Small intestine (tissue), 7 donors: ENCODE measurements around the gene ZC3H6. TPM values are rescaled to one million over a fixed set of nuclear protein-coding genes. Genes with fewer than 3 reads are reported as not detected.
"Not testable (repeated sequence)": the region's sequence is repeated elsewhere in the genome, so short reads cannot be mapped to it uniquely, and the experiment has no call there.

ENCODE experiments used
- DNase-seq, 2 donors: peaks; one replicate each; pipeline versions ENCODE4 v3.0.0 to v3.0.0-alpha.2; 2013
- FAIRE-seq: peaks from 2 replicates; lab custom pipeline; 2012; peaks lifted over from hg19 to GRCh38; lab: Jason Lieb, UNC
- H3K27ac ChIP-seq, 3 donors: one replicate each; pipeline ENCODE4 v1.5.1; 2013; ENCODE audit warnings: low read length in 2 of 3, mild to moderate bottlenecking in 2 of 3, control low read depth in 1 of 3, inconsistent platforms in 1 of 3, low read depth in 1 of 3, moderate library complexity in 1 of 3
- H3K27me3 ChIP-seq, 3 donors: one replicate each; pipeline ENCODE4 v1.6.1; 2013; ENCODE audit warnings: low read length in 3 of 3, inconsistent platforms in 1 of 3; ENCODE audit not compliant: control insufficient read depth in 3 of 3, insufficient read depth in 3 of 3
- H3K36me3 ChIP-seq, 3 donors: one replicate each; pipeline ENCODE4 v1.6.1; 2013; ENCODE audit warnings: low read length in 3 of 3, inconsistent platforms in 1 of 3, low read depth in 1 of 3, mild to moderate bottlenecking in 1 of 3, moderate library complexity in 1 of 3; ENCODE audit not compliant: control insufficient read depth in 3 of 3, insufficient read depth in 2 of 3
- H3K4me1 ChIP-seq, 3 donors: one replicate each; pipeline ENCODE4 v1.6.1; 2013; ENCODE audit warnings: low read length in 2 of 3, inconsistent platforms in 1 of 3, low read depth in 1 of 3, mild to moderate bottlenecking in 1 of 3, moderate library complexity in 1 of 3; ENCODE audit not compliant: control insufficient read depth in 3 of 3, insufficient read depth in 2 of 3
- H3K4me3 ChIP-seq, 3 donors: one replicate each; pipeline ENCODE4 v1.5.1; 2013; ENCODE audit warnings: low read length in 3 of 3, control low read depth in 1 of 3, inconsistent platforms in 1 of 3, low read depth in 1 of 3, mild to moderate bottlenecking in 1 of 3, moderate library complexity in 1 of 3
- H3K9me3 ChIP-seq, 2 donors: one replicate each; pipeline ENCODE4 v1.6.1; 2013; ENCODE audit warnings: low read depth in 1 of 2, low read length in 1 of 2; ENCODE audit not compliant: control insufficient read depth in 2 of 2, insufficient read depth in 1 of 2
- WGBS, 3 donors: extraction: QIAGEN DNeasy Blood & Tissue Kit; methylation state at CpG; one replicate each; pipeline ENCODE4 v1.1.7; 2013; 5-methylcytosine and 5-hydroxymethylcytosine counted together
- polyA plus RNA-seq, 4 donors: library from polyadenylated mRNA; stranded (reverse) in 3 of 4; unstranded in 1 of 4; fragments of 200-250 nt in 3 of 4; fragments of 120-200 nt in 1 of 4; gene quantifications; one replicate each; pipeline versions ENCODE4 v1.2.1 to v1.2.3, GENCODE V29; 2013
- donor health status: healthy with polysubstance abuse.
- donor health status: control.
- donor health status: control.
- donor health status: Bipolar disorder and iron deficiency.
- donor health status: healthy.

The ZC3H6 gene
- polyA plus RNA-seq, 4 donors = 1.6 to 6.3 (median 2.3) TPM

GRCh38 chr2:112268547-112268946, 6.8 kb upstream of the ZC3H6 start:
- Histone ChIP-seq H3K27me3 (no peaks in the 10 kb centered on the region), H3K4me1 (no peaks in the 10 kb centered on the region), H3K4me3 (no peak overlapping the region), H3K36me3 (no peaks in the 10 kb centered on the region), H3K9me3 (no peaks in the 10 kb centered on the region), H3K27ac (no peak overlapping the region)
- WGBS, 3 donors = 92 to 94% (median 93%) methylated on average over 1 of the region's 1 CpG
- DNase-seq = no peak
- FAIRE-seq = no peak

GRCh38 chr2:112272669-112273068, 2.7 kb upstream of the ZC3H6 start:
- no peaks in the 10 kb centered on the region for H3K9me3 ChIP-seq
- H3K4me3 ChIP-seq = no peak overlapping the region
- FAIRE-seq = no peak
- no peaks in the 10 kb centered on the region for H3K36me3 ChIP-seq
- WGBS, 3 donors = 85 to 90% (median 86%) methylated on average over 5 of the region's 5 CpGs
- H3K27me3 ChIP-seq = no peaks in the 10 kb centered on the region
- H3K27ac ChIP-seq = no peak overlapping the region
- H3K4me1 ChIP-seq = peaks cover 0 to 4% (median 0%) of the 10 kb centered on the region in 3 donors
- DNase-seq = no peak

- no peaks in the 10 kb centered on the region for H3K36me3 ChIP-seq
- WGBS, 3 donors = 87 to 97% (median 92%) methylated on average over 5 of the region's 5 CpGs
- H3K27me3 ChIP-seq = no peaks in the 10 kb centered on the region
- no peak for DNase-seq
- no peak overlapping the region for H3K27ac ChIP-seq
- peaks cover 0 to 4% (median 0%) of the 10 kb centered on the region in 3 donors for H3K4me1 ChIP-seq
- no peaks in the 10 kb centered on the region for H3K9me3 ChIP-seq
- no peak overlapping the region for H3K4me3 ChIP-seq
- FAIRE-seq = no peak
Measured at GRCh38 chr2:112273349-112273748, 2.0 kb upstream of the ZC3H6 start.

DNA sequence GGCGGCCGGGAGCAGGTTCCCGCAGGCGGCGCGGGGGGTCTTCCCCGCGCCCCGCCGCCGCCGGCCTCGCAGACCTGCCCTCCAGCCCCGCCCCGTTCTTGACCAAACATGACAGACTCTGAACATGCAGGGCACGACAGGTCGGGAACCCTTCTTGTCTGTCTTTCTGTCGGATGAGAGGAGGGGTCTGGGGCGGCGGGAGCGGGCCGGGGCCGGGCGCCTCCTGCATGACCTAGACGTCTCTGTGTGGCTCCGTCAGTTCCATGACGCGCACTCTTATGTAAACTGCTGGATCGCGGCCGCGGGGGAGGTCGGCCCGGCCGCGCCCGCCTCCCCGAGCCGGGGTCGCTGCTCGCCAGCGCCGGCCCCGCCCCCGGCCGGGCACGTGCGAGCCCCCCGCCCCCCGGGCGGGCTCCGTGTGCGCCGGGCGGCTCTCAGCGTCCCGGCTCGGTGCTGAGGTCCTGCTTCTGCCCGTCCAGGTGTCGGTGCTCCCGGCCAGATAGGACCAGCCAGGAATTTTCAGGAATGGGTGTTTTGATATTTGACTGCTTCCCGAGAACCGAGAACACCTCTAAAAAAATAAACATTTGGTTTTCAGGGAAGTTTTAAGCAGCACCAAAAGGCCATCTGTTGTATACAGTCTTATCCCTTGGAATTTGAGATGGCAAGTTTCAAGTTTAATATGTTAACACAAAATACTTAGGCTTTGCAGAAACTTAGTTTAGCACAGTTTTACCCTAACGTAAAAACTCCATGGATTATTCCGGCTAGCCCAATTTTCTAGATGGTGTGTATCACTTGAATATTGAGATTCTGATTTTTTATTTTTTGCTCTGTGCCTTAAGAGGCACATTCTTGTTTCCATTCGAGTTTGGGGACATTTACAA, 733 bp downstream of the ZC3H6 start:
- H3K4me1 ChIP-seq = peaks cover 0 to 4% (median 0%) of the 10 kb centered on the region in 3 donors
- DNase-seq (peak; percentile 77 to 92), FAIRE-seq (no peak)

DNA sequence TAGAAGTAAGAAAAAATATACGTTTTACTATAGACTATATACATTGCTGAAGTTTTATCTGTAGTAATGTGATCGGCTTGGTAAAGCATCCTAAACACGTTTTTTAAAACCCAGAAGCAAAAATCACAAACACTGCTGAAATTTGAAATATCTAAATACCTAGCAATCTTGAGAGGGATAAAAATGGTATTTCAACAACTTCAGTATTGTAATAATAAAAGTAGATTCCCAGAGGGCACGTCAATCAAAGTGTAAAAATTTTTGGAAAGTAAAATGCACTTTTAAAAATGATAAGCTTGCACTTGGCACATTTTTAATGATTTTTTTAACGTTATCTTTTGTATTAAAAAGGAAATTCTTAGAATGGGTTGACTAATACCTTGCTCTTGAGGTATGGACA, 1.6 kb downstream of the ZC3H6 start:
- Histone ChIP-seq H3K27me3 (no peaks in the 10 kb centered on the region), H3K27ac (no peak overlapping the region), H3K4me3 (no peak overlapping the region), H3K4me1 (peaks cover 0 to 4% (median 0%) of the 10 kb centered on the region in 3 donors), H3K36me3 (no peaks in the 10 kb centered on the region), H3K9me3 (no peaks in the 10 kb centered on the region)
- DNase-seq (no peak), FAIRE-seq (no peak)
- 44 to 60% (median 46%) methylated on average over 5 of the region's 5 CpGs for WGBS, 3 donors

More for the DNA sequence above, 733 bp downstream of the ZC3H6 start:
- Histone ChIP-seq H3K27ac (peak overlapping the region; percentile 97 to 100 (median 100)), H3K36me3 (no peaks in the 10 kb centered on the region), H3K4me3 (peak overlapping the region; percentile 76 to 98 (median 94)), H3K27me3 (no peaks in the 10 kb centered on the region), H3K9me3 (no peaks in the 10 kb centered on the region)
- WGBS, 3 donors = 0 to 1% (median 1%) methylated on average over 54 to 66 of the region's 66 CpGs

- Histone ChIP-seq H3K4me3 (no peak overlapping the region), H3K9me3 (no peaks in the 10 kb centered on the region), H3K36me3 (no peaks in the 10 kb centered on the region), H3K27me3 (no peaks in the 10 kb centered on the region), H3K4me1 (peaks cover 0 to 4% (median 0%) of the 10 kb centered on the region in 3 donors), H3K27ac (no peak overlapping the region)
- no peak for FAIRE-seq
- no peak for DNase-seq
- 81 to 94% (median 85%) methylated on average over 5 of the region's 5 CpGs for WGBS, 3 donors
Measured at GRCh38 chr2:112277596-112278220, 2.3 kb downstream of the ZC3H6 start.

GRCh38 chr2:112282066-112282465, 6.7 kb downstream of the ZC3H6 start:
- not testable (repeated sequence) for H3K27me3 ChIP-seq, FAIRE-seq, H3K27ac ChIP-seq, H3K9me3 ChIP-seq, DNase-seq, H3K36me3 ChIP-seq, H3K4me3 ChIP-seq, H3K4me1 ChIP-seq
- 97 to 98% (median 97%) methylated on average over 4 of the region's 4 CpGs for WGBS, 3 donors

DNA sequence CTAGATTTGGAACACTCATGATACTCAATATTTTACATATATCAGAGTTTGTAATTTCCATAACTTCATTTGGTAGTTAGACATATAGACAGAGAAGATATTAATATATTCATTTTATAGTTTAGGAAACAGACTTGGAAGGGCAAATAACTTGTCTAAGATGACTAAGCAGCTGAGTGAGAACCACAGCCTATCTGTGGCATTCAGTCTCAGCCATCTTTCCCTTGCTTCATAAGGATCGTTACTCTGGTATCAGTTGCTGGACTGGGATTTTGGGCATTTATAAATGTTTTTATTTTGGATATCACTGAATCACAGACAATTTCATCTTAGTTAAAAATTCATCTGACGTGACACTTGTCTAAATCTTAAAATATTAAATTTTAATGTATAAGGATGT, 8.1 kb downstream of the ZC3H6 start:
- not testable (repeated sequence) for FAIRE-seq, H3K27me3 ChIP-seq, H3K4me3 ChIP-seq, H3K36me3 ChIP-seq, DNase-seq, H3K9me3 ChIP-seq, H3K4me1 ChIP-seq, H3K27ac ChIP-seq
- WGBS, 3 donors = 85 to 89% (median 87%) methylated on average over 2 of the region's 2 CpGs
